Parathyroid adenoma (tissue), 2 donors: ENCODE measurements around the gene CDC25A.

Source experiments
- H2AFZ ChIP-seq: fragments of 300-600 bp; sonication (generic); one replicate; pipeline ENCODE4 v1.7.0; 2017; ENCODE audit warnings: antibody characterized with exemption, mild to moderate bottlenecking
- H3K27ac ChIP-seq: fragments of 300-600 bp; sonication (generic); one replicate; pipeline ENCODE4 v1.7.0; 2017
- H3K27me3 ChIP-seq: fragments of 300-600 bp; sonication (generic); one replicate; pipeline ENCODE4 v1.7.0; 2017; ENCODE audit warnings: low read length; ENCODE audit not compliant: control insufficient read depth, insufficient read depth
- H3K36me3 ChIP-seq: fragments of 300-600 bp; sonication (generic); one replicate; pipeline ENCODE4 v1.7.0; 2017; ENCODE audit warnings: low read length; ENCODE audit not compliant: control insufficient read depth, insufficient read depth
- H3K4me1 ChIP-seq: fragments of 300-600 bp; sonication (generic); one replicate; pipeline ENCODE4 v1.7.0; 2017; ENCODE audit warnings: control low read depth
- H3K4me2 ChIP-seq: fragments of 300-600 bp; sonication (generic); one replicate; pipeline ENCODE4 v1.7.0; 2017; ENCODE audit warnings: low read length
- H3K4me3 ChIP-seq: fragments of 300-600 bp; sonication (generic); one replicate; pipeline ENCODE4 v1.7.0; 2017; ENCODE audit warnings: low read depth, low read length
- H3K79me2 ChIP-seq: fragments of 300-600 bp; sonication (generic); one replicate; pipeline ENCODE4 v1.7.0; 2017; ENCODE audit warnings: control low read depth
- H3K9ac ChIP-seq: fragments of 300-600 bp; sonication (generic); one replicate; pipeline ENCODE4 v1.7.0; 2017; ENCODE audit warnings: mild to moderate bottlenecking
- H3K9me3 ChIP-seq: fragments of 300-600 bp; sonication (generic); one replicate; pipeline ENCODE4 v1.7.0; 2017; ENCODE audit warnings: low read length; ENCODE audit not compliant: control insufficient read depth
- CTCF ChIP-seq: fragments of 300-600 bp; sonication (generic); IDR thresholded peaks from one replicate; pipeline ENCODE4 v1.7.0; 2017; ENCODE audit warnings: antibody characterized with exemption, mild to moderate bottlenecking
- donor health status: primary hyperparathyroidism.

CDC25A gene

GRCh38 chr3:48189321-48189720, 1.1 kb upstream of the CDC25A start:
- no peak overlapping the region for H3K9ac ChIP-seq
- H2AFZ ChIP-seq: peak overlapping the region; percentile 76
- H3K27ac ChIP-seq: no peak overlapping the region
- H3K36me3 ChIP-seq: no peaks in the 10 kb centered on the region
- TF ChIP-seq CTCF: no peak
- no peaks in the 10 kb centered on the region for H3K27me3 ChIP-seq
- no peaks in the 10 kb centered on the region for H3K9me3 ChIP-seq
- H3K4me2 ChIP-seq: no peak overlapping the region
- no peak overlapping the region for H3K4me3 ChIP-seq
- no peaks in the 10 kb centered on the region for H3K79me2 ChIP-seq
- no peaks in the 10 kb centered on the region for H3K4me1 ChIP-seq

- Histone ChIP-seq H3K9me3 (no peaks in the 10 kb centered on the region), H3K9ac (no peak overlapping the region), H3K27ac (no peak overlapping the region)
These were observed 495 bp downstream of the CDC25A start for GRCh38 chr3:48187579-48188265.

GRCh38 chr3:48187301-48187578, 977 bp downstream of the CDC25A start:
- Histone ChIP-seq H3K4me1 (no peaks in the 10 kb centered on the region), H3K36me3 (no peaks in the 10 kb centered on the region), H3K9me3 (no peaks in the 10 kb centered on the region), H3K4me2 (peak overlapping the region; percentile 96), H3K79me2 (no peaks in the 10 kb centered on the region), H2AFZ (peak overlapping the region; percentile 76), H3K4me3 (peak overlapping the region; percentile 85), H3K27me3 (no peaks in the 10 kb centered on the region), H3K27ac (no peak overlapping the region), H3K9ac (no peak overlapping the region)
- no peak for TF ChIP-seq CTCF

More at GRCh38 chr3:48187579-48188265, 495 bp downstream of the CDC25A start:
- no peaks in the 10 kb centered on the region for H3K27me3 ChIP-seq
- H3K4me1 ChIP-seq: no peaks in the 10 kb centered on the region
- H2AFZ ChIP-seq: peak overlapping the region; percentile 76
- H3K79me2 ChIP-seq: no peaks in the 10 kb centered on the region
- no peaks in the 10 kb centered on the region for H3K36me3 ChIP-seq
- H3K4me2 ChIP-seq: peak overlapping the region; percentile 96
- H3K4me3 ChIP-seq: peak overlapping the region; percentile 85
- TF ChIP-seq CTCF: no peak

- TF ChIP-seq CTCF: no peak
- H3K36me3 ChIP-seq: no peaks in the 10 kb centered on the region
- H3K79me2 ChIP-seq: no peaks in the 10 kb centered on the region
- H3K4me2 ChIP-seq: peak overlapping the region; percentile 96
- no peak overlapping the region for H3K27ac ChIP-seq
- peak overlapping the region; percentile 85 for H3K4me3 ChIP-seq
- H2AFZ ChIP-seq: peak overlapping the region; percentile 76
- H3K9me3 ChIP-seq: no peaks in the 10 kb centered on the region
- H3K4me1 ChIP-seq: no peaks in the 10 kb centered on the region
- no peaks in the 10 kb centered on the region for H3K27me3 ChIP-seq
- H3K9ac ChIP-seq: no peak overlapping the region
These were observed 1.5 kb downstream of the CDC25A start for GRCh38 chr3:48186631-48187300.

- H3K79me2 ChIP-seq: no peaks in the 10 kb centered on the region
- H3K4me2 ChIP-seq: no peak overlapping the region
- no peak overlapping the region for H3K27ac ChIP-seq
- no peak overlapping the region for H3K4me3 ChIP-seq
- H2AFZ ChIP-seq: no peak overlapping the region
- no peak overlapping the region for H3K9ac ChIP-seq
- H3K27me3 ChIP-seq: no peaks in the 10 kb centered on the region
- no peaks in the 10 kb centered on the region for H3K4me1 ChIP-seq
- TF ChIP-seq CTCF: no peak
- H3K36me3 ChIP-seq: no peaks in the 10 kb centered on the region
- no peaks in the 10 kb centered on the region for H3K9me3 ChIP-seq
These were observed 3.1 kb downstream of the CDC25A start for GRCh38 chr3:48185129-48185528.
